Measurements from ENCODE around the gene PKP2. TPM values are rescaled to one million over a fixed set of nuclear protein-coding genes. Genes with fewer than 3 reads are reported as not detected.

Gene PKP2
- total RNA-seq, 1 experiment from 2014 or later, result 18.4 TPM

GRCh38 chr12:32901553-32901952 is 5.0 kb upstream of the PKP2 start:
- no peaks in the 10 kb centered on the region; the same call in 1 of the 2 replicates for H3K4me1 ChIP-seq (ENCODE audit: insufficient read depth, low read length)
- TF ChIP-seq CTCF (conservative IDR thresholded peaks at IDR 0.05), result no peak
- no peak overlapping the region for H3K9ac ChIP-seq (ENCODE audit: extremely low read depth, insufficient read length, low read length)
- Mint-ChIP-seq H3K4me1 (peaks cover 16 to 26% of the 10 kb centered on the region in 2 experiments), H3K27me3 (ENCODE audit: low read depth) (peaks cover 2% of the 10 kb centered on the region; the same call in 1 of the 2 replicates), H3K9me3 (no peaks in the 10 kb centered on the region), H3K4me3 (no peak overlapping the region), H3K27ac (no peak overlapping the region), H3K36me3 (ENCODE audit: insufficient read depth in 1 of 3, low read depth in 3 of 3) (no peaks in the 10 kb centered on the region)
- H3K79me1 ChIP-seq (ENCODE audit: insufficient read depth, low read depth, low read length, poor library complexity, severe bottlenecking), result no peaks in the 10 kb centered on the region
- H3K4ac ChIP-seq (ENCODE audit: low read depth, low read length), result no peak overlapping the region
- no peak for DNase-seq
- no peak overlapping the region for H3K18ac ChIP-seq (ENCODE audit: insufficient read length, low read depth, low read length)
- no peak overlapping the region for H2BK5ac ChIP-seq (ENCODE audit: insufficient read length, low read length)
- no peak overlapping the region for H4K5ac ChIP-seq (ENCODE audit: insufficient read length, low read depth, low read length)
- no peak overlapping the region for H3K14ac ChIP-seq (ENCODE audit: insufficient read depth, low read length)
- no peak overlapping the region for H3K27ac ChIP-seq (ENCODE audit: insufficient read length, low read depth, low read length)
- H2BK12ac ChIP-seq (ENCODE audit: insufficient read length, low read depth, low read length), result no peak overlapping the region
- H2AFZ ChIP-seq (ENCODE audit: low read length), result peak overlapping the region; percentile 33
- no peak overlapping the region for H3T11ph ChIP-seq (ENCODE audit: low read length)
- H3K9me3 ChIP-seq (ENCODE audit: control insufficient read depth, low read depth, low read length), result no peaks in the 10 kb centered on the region
- H2AK5ac ChIP-seq (ENCODE audit: insufficient read length, low read length), result no peak overlapping the region
- H3K23me2 ChIP-seq (ENCODE audit: insufficient read length, low read depth, low read length, poor library complexity, severe bottlenecking), result no peaks in the 10 kb centered on the region
- H2BK120ac ChIP-seq (ENCODE audit: low read depth, low read length, poor library complexity, severe bottlenecking), result no peak overlapping the region
- no peaks in the 10 kb centered on the region for H3K27me3 ChIP-seq (ENCODE audit: insufficient read depth, low read length)
- H4K8ac ChIP-seq (replicated peaks; ENCODE audit: insufficient read length, low read depth, low read length), result no peak overlapping the region
- no peak overlapping the region for H4K91ac ChIP-seq (ENCODE audit: insufficient read length, low read depth, low read length)
- H3K79me2 ChIP-seq (ENCODE audit: insufficient read depth, low read length), result no peaks in the 10 kb centered on the region
- WGBS (ENCODE audit: extremely low coverage, insufficient read length, low lambda C conversion rate), result no CpG with 5 or more reads among the region's 4 CpGs
- H3K56ac ChIP-seq (ENCODE audit: insufficient read length, low read depth, low read length), result no peak overlapping the region
- H3K4me2 ChIP-seq (ENCODE audit: insufficient read depth, insufficient read length, low read length), result no peak overlapping the region
- no peak overlapping the region for H3K23ac ChIP-seq (ENCODE audit: insufficient read length, low read depth, low read length)
- no peak overlapping the region for H2BK15ac ChIP-seq (ENCODE audit: low read depth, low read length)
- no peak overlapping the region for H2BK20ac ChIP-seq (ENCODE audit: low read depth, low read length, poor library complexity, severe bottlenecking)
- no peaks in the 10 kb centered on the region for H4K20me1 ChIP-seq (ENCODE audit: control insufficient read depth, insufficient read depth, insufficient read length)
